GM21737 (cell line): ENCODE measurements around the gene STXBP4.

Experiments used
- ATAC-seq: cut with Tn5 transposase; IDR thresholded peaks from one replicate; pipeline ENCODE4 v1.9.1; 2021; ENCODE audit warnings: mild to moderate bottlenecking, moderate library complexity; ENCODE audit not compliant: unreplicated experiment

Gene STXBP4

DNA sequence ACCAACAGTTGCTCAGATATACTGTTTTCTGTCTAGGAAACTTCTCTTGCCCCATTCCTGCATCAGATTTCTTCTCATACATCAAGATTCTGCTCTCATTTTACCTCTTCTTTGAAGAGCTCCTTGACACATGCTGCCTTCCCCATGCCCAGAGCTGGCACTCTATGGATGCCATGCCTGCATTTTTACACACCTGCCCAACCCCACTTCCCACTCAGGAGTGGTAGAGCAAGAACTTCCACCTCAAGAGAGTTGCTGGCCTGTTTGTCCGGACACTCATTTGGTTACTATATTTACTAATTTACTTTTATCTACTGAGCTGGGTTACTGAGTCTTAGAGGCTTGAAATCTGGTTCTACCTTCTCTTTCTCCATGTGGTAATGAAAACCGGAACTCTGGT is 197.9 kb downstream of the STXBP4 start:
- ATAC-seq = no peak

DNA sequence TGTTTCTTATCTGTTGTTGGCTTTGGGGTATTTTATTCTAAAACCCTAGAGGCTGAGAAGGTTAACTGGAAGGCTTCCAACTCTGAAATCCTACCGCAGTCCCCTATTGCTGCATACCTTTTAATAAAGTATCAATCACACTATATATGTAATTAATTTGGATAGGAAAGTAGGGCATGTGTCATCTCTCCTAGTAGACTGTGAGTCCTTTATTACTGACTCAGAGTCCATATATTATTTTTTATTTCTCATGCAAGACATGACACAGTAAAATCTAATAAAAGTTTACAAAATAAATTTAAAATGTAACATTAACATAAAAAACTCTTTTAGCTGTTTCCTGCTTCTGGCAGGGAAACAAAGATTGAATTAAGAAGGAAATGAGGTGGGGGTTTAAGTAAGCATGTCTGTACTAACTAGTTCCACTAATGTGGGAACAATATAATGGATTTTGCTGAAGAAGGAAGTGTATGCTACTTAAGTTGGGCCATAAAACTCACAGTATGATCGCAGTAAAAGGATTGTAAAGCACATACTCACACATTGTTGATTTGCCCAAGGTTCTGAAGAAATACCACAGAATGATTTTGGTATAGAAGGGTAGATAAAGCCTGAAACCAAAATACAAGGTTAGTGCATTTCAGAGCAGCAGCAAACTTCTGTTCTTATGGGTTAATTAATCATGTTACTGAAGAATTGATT is 198.6 kb downstream of the STXBP4 start:
- no peak for ATAC-seq

DNA sequence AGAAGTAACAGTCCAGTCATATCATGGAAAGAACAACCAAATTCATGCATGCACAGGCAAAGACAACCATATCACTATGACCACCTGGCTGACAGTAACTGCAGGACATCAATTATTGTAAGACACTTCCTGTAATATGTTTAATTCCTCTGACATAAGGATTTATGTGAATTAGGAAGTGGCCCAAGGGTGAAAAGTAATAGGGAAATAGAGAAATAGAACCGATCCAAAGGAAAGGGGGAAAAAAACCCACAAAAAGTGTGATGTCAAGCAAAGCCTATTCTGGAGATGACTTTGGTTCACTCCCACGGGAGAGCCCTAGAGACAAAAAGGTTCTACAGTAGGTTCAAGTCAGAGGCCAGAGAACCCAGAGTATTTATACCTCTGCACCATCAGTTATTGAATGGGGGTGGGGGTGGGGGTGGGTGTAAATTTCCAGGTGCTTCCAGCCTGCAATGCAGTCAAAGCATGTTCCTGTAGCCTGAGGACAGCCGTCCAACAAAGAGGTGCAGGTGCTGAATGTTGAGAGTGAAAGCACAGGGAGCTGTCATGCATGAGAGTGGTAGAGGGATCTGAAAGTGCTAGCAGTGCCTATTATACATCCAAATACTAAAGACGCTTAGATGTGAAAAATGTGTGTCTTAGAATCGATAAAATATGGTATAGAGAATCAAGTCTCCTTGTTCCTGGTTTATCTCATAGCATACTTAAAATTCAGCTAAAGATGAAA is 200.6 kb downstream of the STXBP4 start:
- ATAC-seq = peak; percentile 88

DNA sequence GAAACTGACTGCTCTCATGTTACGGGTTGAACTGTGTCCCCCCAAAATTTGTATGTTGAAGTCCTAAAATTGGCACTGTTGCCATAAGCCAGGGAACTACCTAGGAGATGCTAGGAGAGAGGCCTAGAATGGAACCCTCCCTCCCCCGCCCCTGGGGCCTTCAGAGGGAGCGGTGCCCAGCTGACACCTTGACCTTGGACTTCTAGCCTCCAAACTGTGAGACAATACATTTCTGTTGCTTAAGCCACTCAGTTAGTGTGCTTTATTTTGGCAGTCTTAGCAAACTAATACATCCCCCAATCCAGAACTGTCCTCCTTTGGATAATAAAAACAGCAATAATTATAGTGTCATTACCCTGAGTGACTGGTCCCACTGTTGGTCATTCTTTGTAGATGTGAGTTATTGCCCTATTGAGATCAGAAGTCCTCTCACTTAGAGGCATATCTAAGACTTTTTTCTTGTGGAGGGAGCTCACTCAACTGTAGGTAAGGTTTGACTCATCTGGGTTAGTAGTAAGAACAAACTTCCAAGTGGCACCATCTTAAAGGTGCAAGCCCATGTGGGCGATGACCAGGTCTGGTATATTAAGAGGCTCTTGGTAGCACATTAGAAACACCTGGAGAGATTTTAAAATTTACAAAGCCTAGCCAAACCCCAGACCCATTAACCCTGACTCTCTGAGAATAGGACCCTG is 203.2 kb downstream of the STXBP4 start:
- ATAC-seq = no peak

DNA sequence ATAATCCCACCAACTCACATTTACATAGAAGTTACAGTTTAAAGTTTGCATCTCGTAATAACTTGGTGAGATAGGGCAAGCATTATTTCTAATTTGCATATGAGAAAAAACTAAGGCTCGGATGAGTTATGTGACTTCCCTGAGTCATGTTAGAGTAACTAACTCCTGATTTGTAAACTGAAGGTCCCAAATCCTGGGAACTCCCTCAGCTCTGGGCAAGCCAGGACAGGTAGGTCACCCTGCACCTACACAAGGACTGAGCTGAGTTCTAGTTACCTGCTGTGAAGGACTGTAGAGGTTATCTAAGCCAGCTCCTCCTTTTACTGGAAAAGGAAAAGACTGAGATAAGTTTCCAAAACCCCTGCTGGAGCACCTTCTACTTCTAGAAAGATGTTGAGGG is 204.0 kb downstream of the STXBP4 start:
- no peak for ATAC-seq

DNA sequence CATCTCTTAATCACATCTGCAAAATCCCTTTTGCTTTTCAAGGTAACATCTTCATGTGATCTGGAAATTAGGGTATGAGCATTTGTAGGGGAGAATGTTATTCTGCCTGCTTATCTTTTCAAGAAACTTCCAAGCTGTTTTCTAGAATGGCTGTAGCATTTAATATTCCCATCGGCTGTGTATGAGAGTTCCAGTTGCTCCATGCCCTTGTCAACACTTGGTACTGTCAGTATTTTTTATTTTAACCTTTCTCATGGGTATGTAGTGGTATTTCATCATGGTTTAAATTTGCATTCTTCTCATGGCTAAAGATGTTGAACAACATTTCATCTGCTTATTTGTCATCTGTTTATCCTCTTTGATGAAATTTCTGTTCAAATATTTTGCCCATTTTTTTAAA is 205.6 kb downstream of the STXBP4 start:
- no peak for ATAC-seq

DNA sequence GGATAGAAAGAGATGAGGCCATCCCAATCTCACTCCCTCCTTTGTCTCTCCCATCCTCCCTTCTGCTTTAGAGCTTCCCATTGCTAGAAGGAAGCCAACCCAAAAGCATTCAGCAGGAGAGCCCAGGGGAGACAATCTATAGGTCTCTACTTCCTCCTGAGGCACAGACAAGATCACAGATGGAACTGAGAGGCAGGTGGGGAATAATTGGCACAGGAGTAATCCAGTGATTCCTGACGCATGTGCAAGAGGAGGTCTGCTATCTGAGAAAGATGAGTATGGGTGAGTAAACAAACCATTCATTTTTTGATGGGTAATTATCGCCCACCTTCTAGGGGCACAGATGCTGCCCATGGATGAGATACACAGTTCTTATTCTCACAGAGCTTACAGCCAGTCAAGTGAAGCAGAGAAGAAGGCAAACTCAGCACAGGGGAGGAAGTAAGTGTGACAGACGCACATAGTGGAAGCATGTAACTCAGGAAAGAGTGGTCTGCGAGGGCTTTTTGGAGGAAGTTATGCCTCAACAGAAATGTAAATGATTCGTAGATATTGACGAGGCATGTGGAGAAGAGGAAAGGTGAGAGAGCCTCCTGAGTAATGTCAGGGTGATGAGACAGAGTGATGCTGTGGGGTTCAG is 207.3 kb downstream of the STXBP4 start:
- ATAC-seq = peak; percentile 39

DNA sequence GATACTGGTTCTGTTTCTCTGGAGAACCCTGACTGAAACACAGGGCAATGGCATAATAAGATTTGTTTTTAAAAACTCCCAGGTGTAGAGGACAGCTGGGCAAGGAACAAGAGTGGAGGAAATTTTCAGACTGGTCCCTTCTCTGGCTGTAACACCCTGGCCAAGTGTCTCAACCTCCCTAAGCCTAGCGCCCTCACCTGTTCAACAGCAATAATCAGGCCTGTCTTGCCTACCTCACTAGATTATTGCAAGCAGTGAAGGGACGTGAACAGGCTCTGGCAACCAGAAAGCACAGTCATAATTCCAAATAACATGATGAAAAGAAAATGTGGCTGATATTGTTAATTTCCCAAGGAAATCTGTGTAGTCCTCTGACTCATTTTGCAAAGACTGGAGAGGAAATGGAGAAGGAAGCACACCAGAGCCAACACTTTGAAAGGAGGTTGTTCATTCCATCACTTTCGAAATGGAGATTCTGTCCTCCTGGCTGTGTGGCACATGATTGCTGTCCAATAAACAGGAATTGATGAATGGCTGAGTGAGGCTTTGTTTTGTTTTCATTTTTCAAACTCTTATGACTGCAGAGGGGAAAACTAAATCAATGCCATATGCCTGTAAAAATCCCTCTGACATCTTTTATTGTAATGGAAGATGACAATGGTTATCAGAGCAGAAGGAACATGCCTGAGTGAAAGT is 208.7 kb downstream of the STXBP4 start:
- ATAC-seq = no peak

DNA sequence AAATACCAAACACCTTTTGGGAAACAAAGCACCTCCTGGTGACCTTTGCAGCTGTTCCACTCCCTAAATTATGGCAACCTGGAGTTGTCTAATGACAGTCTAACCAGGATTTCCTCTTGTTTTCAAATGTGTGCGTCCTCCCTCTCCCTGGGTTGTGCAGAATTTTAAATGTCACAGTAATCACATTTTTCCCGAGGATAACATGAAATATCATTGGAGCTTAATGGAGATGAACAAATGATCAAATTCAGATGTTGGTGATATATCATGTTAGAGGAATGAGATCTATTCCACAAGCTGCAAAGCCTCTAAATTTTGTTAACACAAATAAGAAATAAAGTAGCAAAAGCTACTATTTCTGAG is 209.3 kb downstream of the STXBP4 start:
- ATAC-seq = no peak

DNA sequence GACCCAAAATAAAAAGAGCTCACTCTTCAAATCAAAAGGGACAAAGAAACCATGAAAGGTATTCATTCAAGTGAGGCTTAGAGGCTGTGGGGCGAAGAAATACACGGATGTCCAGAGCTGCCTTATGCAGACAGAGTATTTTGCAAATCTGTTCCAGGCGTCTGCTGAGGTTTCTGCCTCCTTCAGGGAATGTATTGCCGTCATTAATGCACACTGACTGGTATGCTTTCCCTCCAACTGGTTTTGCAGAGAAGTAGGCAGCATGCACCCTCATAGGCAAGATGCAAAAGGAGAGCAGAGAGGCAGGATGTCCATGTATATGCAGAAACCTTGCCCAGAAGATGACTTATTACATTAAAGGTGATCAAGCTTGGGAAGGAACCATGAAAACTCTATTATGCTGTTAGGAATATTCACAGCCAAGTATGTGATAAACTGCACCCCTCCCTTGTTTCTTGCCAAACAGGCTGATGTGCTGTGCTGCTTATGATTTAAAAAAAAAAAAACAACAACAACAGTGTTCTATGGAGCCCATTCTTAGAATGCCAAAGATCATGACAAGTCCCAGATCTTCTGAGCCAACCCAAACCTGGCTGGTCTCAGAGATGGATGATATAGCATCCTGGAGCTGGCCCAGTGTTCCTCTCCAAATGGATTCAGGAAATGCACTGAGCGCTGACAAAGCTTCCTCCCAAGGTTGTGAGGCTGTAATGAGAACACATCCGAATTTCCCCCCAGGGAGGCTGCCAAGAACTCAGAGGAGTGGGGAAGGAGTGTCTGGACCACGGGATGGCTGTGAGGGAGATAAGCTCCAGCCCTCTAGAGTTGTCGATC is 218.6 kb downstream of the STXBP4 start:
- ATAC-seq = no peak

DNA sequence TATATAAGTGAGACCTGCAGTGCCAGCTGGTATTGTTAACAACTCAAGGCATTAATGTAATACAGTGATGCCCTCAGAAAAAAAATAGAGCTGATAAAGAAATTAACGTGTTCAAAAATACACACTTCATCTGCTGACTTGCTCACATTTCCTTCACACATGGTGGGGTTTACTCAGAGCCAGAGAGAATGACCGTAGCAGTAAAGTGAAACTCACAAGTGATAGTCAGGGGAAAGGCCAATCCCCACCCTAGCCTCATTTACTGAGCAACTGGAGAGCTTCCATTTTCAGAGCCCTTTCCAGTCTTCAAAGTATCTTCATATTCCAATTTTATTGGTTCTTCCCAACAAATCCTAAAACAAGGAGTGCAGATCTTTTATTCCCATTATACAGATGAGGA is 222.2 kb downstream of the STXBP4 start:
- no peak for ATAC-seq

DNA sequence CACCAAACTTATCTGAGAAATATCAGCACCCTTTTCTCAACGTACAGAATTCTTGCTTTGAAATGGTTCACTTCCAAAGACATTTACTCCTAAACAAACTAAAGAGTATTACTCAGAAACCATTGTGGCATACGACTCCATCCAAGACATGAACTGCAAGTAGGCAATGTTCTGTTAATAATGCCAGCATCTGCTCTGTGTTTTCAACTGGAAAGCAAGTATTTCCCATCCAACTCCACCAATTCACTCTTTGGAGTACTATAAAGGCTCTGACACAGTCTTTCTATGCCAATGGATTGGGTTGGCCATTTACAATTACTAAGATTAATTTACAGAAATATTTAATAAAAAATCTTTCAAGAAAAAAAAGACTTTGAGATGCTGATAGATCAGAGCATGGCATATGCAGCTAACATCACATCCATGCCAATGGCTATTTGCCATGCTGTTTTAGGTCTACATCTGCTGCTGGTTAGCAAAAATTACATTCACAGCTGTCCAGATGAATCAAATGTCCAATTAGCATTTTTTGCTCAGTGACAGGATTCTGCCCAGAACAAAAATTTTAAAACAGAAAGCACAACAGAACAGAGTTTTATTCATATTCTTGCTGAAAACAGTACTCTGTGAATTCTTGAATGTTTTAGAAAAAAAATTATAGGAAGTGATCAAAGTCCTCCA is 230.3 kb downstream of the STXBP4 start:
- no peak for ATAC-seq

DNA sequence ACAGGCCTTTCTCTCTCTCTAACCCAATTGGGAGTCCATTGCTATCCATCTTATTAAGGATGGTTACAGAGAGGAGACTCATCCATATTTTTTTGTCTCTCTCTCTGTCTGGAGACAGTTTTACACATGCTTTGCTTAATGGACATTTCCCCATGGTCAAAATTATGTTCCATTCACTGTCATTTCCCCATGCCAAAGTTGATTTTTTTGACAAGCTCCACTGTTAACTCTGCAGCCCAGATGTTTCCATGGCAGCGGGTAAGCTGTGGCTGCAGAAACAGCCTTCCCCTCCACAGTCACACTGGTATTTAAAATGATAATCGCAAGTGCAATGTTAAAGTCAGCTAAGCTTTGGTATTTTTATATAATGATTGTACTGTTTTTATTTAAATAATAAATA is 232.3 kb downstream of the STXBP4 start:
- ATAC-seq = no peak

DNA sequence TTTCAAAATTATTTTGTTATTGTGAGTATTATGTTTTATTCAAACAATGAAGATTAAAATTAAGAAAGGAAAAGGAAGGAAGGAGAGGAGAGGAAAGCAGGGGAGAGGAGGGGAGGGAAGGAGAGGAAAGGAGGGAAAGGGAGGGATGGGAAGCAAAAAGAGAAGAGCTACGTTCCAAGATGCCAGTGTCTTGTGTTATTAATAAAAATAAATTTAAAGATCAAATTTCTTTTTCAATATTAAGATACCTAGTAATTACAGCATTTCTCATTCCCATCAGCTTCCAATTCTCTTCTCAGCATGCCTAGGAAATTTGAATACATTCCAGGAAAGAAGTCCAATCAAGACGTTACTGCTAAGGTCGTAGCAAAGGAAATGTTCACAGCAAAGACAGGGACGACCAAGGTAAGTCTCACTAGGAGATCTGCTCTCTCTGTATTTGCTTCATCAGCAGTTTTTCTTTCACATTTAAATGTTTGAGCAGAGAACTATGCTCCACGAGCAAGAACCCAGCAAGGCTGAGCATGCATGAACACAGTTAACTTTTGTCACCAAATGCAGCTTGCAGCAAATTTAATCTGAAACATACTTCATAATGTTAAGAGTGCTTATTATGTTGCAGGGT is 232.9 kb downstream of the STXBP4 start:
- ATAC-seq = no peak

DNA sequence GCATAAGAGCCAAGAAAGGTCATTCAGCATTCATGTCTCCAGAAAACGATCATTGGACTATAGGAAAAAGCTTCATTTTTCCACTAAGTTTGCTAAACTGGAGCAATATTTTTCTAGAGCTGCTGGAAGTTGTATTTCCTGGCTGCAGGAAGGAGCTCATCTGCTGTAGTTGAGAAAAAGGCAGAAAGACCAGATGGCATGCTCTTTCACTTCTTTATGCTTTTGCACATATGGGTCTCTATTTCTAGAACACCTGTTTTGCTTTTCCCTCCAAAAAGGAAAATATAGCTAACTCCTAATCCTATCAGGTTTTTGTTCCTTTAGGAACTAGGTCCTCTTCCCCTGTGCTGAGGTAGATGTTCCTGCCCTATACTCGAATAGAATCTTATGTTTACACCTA is 234.3 kb downstream of the STXBP4 start:
- no peak for ATAC-seq

DNA sequence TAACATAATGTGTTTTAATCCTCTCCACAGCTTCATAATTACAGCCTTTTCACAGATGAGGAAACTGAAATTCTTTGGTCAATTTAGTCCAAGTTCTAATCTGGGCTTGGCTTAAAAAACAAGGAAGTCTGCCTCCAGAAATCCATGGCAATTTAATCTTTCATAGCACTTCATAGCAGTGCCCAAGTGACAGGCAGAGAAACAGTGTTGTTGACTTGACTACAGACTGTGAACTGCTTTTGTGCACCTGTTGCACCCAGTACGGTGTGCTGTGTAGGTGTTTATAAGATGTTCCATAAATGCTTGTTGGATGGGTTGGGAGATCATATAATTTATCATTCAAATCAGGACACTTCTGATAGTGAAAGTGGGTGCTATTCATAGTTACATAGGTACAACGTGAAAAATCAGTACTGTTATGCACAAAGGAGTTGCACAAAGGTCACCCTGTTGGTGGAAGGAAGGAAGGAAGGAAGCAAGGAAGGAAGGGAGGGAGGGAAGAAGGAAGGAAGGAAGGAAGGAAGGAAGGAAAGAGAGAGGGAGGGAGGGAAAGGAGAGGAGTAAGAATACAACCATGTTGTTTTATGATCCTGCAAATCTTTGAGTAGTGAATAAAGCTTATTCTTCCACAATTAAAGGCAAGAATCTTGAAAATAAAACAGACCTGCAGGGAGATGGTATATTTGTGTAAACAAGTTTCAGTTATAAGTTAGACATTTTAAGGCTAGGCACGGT is 239.7 kb downstream of the STXBP4 start:
- ATAC-seq = no peak

DNA sequence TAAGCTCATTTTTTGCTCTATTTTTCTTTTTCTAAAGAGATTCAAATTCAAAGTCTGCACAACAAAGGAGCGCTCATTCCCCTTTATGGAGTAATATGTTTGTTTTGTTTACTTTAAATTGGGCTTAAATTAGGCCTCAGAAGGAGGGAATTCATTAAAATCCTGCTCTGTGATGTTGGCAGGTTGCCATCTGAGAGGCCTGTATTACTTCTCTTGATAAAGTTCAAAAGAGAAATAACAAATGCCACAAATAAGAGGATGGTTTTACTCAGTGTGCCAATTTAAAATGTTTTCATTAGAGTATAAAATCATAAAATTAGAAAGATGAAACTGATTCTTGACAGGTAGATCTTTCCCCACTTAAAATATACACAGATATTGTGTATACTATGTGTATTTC is 241.7 kb downstream of the STXBP4 start:
- ATAC-seq = no peak

DNA sequence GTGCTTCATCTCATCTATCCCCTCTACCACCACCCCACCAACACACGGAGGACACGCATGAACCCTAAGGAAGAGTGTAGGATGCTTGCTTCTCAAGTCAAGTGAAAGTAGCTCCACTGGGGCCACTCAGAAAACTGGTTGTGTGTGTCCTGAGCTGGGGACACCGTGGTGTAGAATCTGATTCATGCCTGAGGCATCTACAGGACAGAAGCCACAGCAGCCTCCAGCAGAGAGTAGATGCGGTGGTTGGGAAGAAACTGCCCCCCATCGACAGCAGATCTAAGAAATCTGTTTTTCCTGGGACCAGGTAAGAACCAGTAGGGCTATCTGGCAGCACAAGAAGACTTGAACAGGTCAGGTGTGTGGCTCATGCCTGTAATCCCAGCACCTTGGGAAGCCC is 244.3 kb downstream of the STXBP4 start:
- ATAC-seq = no peak

DNA sequence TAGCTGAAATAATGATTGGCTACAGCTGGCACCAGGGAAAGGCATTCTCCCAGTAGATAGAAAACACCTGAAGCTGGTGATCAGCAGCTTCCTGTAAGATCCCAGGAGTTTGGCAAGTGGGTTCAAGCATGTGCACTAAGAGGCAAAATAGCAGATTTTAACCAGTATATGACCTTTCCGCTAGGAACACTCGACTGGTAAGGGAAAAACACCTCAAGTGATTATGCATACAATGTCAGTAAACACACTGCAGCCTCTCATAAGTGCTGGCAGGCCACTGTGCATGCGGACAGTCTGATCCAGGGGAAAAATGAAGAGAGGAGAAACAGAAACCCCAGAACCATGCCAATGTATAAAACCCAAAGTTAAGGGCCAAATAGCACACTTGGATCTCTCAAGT is 247.1 kb downstream of the STXBP4 start:
- no peak for ATAC-seq
